Fibroblast of upper back skin (primary cell): ENCODE results near the gene TSPAN6.

Experiments used
- DNase-seq: peaks from one replicate; pipeline ENCODE4 v3.0.0-alpha.2; 2013

The TSPAN6 gene

GRCh38 chrX:100647095-100647494 lies 10.5 kb upstream of the TSPAN6 start:
- peak; percentile 47 for DNase-seq

GRCh38 chrX:100645106-100645505 lies 8.5 kb upstream of the TSPAN6 start:
- DNase-seq: no peak

DNA sequence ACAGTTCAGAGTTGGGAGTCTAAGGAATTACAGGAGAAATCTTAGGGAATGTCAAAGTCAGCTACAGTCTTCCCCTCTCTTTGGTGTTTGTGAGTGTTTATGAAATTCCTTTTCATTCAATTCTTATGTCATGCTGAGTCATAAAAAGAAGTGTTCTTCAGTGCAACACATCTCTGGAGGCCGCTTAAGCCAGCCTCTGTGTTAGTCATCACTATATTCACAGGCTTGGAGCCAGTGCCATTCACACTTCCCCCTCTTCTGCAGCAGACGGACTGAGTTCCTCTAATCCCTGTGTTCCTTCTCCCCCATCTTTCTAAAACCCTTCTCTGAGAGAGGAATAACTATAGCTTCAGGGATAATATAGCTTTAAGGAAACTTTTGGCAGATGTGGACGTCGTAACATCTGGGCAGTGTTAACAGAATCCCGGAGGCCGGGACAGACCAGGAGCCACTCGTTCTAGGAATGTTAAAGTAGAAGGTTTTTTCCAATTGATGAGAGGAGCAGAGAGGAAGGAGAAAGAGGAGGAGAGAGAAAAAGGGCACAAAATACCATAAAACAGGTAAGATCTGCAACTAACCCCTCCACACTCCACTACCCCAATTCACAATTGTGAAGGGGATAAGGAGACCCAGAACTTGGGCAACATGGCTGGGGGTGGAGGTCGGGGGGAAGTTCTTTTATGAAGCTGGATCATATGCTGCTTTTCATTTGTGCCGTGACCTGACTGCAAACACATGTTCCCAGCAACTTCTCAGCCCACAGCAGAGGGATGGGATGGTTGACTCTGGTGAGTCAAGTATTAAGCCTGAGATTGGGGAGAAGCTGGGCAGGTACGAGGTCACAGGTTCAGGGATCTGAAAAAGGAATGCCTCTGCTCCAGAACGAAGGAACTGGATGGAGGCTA lies 7.6 kb upstream of the TSPAN6 start, which contains the start of gene SRPX2:
SRPX2 (plus strand) TSS at position 244 of the 905 bp plus-strand sequence. CDS start 2,124 bp downstream, outside the sequence.
- peak; percentile 90 for DNase-seq

DNA sequence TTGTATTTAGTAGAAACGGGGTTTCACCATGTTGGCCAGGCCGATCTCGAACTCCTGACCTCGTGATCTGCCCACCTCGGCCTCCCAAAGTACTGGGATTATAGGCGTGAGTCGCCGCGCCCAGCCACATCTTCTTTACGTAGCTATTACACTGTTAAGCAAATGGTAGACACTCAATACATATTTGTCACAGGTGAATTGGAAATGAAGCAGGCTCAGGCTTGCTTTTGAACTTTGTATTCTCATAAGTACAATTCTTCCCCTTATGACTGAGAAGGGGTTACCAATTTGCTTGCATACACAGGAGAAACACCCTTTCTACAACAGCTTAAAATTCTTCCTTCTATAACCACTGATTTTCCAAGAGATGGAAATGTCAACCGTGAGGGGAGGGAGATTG lies 6.6 kb upstream of the TSPAN6 start:
- no peak for DNase-seq

DNA sequence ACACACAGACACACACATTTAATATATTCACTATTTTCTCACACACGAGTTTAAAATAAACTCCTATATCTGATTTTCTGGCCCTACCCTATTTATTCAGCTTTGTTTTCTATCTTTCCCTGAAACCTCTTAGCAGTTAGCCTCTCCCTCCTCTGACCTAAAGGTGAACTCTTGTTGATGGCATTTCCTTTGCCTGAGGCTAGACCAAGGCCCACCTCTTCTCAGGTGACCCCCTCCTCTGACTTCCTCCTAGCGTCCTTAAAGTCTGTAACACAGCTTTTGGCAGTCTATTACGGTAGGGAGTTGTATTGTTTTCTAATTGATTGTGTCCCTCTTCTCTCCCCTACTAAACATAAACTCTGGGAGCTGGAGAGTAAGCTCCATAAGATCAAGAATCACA lies 5.7 kb upstream of the TSPAN6 start:
- DNase-seq: no peak

DNA sequence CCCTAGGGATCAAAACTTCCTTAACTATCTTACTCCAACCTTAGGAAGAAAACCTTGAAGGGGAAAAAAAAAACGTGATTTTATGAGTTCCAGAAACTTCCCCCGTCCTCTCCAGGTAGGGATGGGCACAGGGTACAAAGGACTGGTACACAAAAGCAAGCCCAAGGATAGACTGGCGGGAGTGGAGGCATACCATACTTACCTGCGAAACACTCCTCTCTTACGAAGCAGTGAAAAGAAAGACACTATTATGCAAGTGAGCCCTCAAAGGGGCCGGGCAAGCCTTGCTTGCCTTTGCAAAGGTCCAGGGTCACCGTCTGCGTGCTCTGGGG lies 651 bp downstream of the TSPAN6 start:
- no peak for DNase-seq

GRCh38 chrX:100635040-100635439 lies 1.6 kb downstream of the TSPAN6 start:
- DNase-seq: no peak

GRCh38 chrX:100625985-100626491 lies 10.6 kb downstream of the TSPAN6 start:
- DNase-seq: peak; percentile 55

- DNase-seq: no peak
These were observed 13.6 kb downstream of the TSPAN6 start for GRCh38 chrX:100623001-100623400.

DNA sequence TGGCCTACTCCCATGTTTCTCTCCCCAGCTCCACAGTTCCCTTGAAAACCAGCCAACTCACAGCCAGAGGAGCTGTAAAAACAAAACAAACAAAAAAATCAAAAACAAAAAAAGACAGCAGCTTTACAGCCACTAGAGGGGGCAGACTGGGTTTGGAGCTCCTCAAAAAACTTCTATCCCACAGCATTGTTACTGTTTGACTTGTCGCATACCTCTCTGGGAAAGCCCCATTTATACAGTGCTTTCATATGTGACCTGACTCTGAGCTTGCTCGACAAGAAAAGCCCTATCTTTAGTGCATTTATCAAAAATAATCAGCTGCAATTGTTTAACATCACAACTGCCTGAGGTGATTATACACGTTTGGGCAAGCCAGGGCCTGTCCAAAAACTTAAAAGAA lies 21.6 kb downstream of the TSPAN6 start:
- DNase-seq: peak; percentile 59

- DNase-seq: no peak
These were observed 24.7 kb downstream of the TSPAN6 start for GRCh38 chrX:100611951-100612350.

- no peak for DNase-seq
These were observed 27.0 kb downstream of the TSPAN6 start for GRCh38 chrX:100609591-100609990.

- no peak for DNase-seq
These were observed 29.9 kb downstream of the TSPAN6 start for GRCh38 chrX:100606753-100607152.

DNA sequence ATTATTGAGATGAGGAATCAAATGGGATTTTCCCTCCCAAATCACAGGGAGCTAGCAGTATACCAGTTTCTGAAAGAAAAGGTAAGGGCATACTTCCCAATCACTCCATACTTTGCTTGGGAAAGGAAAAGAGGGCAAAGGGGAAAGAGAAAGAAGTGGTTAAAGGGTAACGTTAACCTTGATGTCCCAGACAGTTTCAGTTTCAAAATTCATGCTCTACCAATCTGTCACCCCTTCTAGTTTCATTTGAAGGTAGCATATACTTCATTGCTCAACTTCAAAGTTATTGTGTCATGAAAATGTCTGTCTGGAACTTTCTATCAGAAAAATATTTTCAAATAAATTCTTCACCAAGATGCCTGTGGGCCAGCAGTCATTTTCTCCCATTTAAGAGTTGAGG lies 35.8 kb downstream of the TSPAN6 start:
- DNase-seq: no peak

- no peak for DNase-seq
These were observed 36.3 kb downstream of the TSPAN6 start for GRCh38 chrX:100600340-100600739.

DNA sequence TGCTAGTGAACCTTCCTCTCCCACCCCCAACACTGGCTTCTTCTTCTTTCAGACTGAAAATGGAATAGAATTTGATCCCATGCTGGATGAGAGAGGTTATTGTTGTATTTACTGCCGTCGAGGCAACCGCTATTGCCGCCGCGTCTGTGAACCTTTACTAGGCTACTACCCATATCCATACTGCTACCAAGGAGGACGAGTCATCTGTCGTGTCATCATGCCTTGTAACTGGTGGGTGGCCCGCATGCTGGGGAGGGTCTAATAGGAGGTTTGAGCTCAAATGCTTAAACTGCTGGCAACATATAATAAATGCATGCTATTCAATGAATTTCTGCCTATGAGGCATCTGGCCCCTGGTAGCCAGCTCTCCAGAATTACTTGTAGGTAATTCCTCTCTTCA lies 37.1 kb downstream of the TSPAN6 start:
- DNase-seq: no peak

- DNase-seq: no peak
These were observed 40.0 kb downstream of the TSPAN6 start for GRCh38 chrX:100596601-100597000.

DNA sequence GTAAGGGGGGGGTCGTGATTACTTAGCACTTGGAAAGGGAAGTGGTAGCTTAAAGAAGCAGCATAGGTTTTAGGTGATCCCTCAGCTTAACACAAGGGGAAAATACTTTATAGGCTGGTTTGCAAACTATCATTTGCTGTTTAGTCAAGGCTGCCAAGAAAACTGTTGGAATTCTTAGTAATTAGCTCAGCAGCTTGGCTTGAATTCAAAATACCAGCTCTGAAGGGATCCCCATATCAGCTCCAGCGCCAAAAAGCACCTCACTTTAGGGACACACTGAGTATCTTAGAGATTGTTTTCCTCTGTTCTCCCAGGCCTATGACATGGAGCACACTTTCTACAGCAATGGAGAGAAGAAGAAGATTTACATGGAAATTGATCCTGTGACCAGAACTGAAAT lies 43.0 kb downstream of the TSPAN6 start:
- DNase-seq: no peak

GRCh38 chrX:100593126-100593525 lies 43.5 kb downstream of the TSPAN6 start:
- DNase-seq: no peak

DNA sequence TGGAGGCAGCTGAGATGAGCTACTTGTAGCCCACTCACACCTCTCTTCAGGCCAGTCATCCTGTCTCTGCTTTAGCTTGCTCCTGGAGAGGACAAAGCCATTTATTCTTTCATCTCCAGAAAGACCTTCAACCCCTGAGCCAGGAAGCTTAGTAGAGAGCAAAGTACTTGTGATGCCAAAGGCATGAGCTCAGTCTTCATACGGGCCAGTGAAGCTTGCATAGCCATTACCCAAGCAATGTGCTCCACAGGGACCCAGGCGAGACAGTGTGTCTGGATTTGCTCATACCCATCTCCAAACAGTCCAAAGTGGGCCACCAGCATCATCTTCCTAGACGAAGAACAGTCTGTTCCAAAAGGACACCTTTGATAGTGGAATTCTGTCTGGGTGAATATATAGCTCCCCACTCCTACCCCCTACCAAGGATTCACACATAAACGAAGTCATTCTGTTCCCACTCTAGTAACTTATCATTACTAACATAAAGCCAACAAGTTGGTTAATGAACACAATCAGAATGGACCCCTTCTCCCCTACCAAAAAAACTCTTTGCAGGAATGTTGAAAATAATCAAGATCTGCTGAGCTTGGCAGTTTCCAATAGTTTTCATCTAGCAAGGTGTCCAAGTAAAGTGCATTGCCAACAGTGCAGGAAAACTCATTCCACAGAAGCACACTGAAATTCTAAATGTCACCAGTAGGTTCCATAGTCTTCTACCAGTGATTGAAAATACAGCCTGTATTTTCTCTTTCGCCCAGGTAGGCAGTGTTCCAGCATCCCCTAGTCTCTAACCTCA lies 45.2 kb downstream of the TSPAN6 start:
- no peak for DNase-seq

GRCh38 chrX:100587861-100588260 lies 48.7 kb downstream of the TSPAN6 start:
- DNase-seq: no peak

DNA sequence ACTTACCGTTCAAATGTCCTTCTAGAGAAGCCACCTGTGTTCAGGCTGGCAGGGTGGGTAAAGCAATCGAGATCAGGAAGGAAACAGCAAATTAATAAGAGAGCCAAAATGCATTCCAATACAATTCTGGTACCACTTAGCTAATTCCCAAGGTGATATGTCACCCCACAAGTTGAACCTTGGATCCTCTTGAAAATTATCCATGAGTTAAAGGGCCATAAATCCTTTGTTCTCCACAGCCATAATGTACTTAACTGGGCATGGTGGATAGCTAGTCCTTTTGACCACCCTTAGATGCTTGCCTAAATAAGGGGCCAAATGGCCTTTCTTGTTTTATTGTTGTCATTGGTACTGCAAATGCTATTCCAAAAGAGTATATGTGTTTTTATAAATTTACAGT lies 49.9 kb downstream of the TSPAN6 start:
- DNase-seq: no peak

- no peak for DNase-seq
These were observed 52.0 kb downstream of the TSPAN6 start, which contains the start of gene TNMD for GRCh38 chrX:100584611-100585010. TNMD (plus strand) TSS chrX:100584936; CDS start chrX:100585019, 83 bp downstream.
